Gastroesophageal sphincter (tissue), 3 donors: Measurements from ENCODE around the gene NPHP4.

Experiments used
- CTCF ChIP-seq, 4 experiments: fragments of 200-600 bp in 2 of 4; fragments of 450-650 bp in 2 of 4; sonication (generic) in 1 of 4; IDR thresholded peaks; one replicate each; pipeline ENCODE4 v1.5.1; 2017 to 2019; ENCODE audit warnings: antibody characterized with exemption in 4 of 4, mild to moderate bottlenecking in 2 of 4, moderate library complexity in 2 of 4
- EP300 ChIP-seq: sonication (generic); formaldehyde crosslinking; IDR thresholded peaks from one replicate; pipeline ENCODE4 v1.6.1; 2017; ENCODE audit warnings: antibody characterized with exemption, mild to moderate bottlenecking
- POLR2A ChIP-seq, 2 donors: fragments of 450-650 bp; IDR thresholded peaks; one replicate each; pipeline ENCODE4 v1.6.1; 2017; ENCODE audit warnings: antibody characterized with exemption in 2 of 2, mild to moderate bottlenecking in 2 of 2, moderate library complexity in 1 of 2

GRCh38 chr1:5834477-5835178, 157.6 kb downstream of the NPHP4 start:
- TF ChIP-seq POLR2A (IDR thresholded peaks at IDR 0.05) (no peak), CTCF (IDR thresholded peaks at IDR 0.05) (no peak), EP300 (no peak)
